HK-2 (cell line): ENCODE results near the gene IDI2.
A peak's percentile ranks its signal among the peaks of the same experiment; 100 is the strongest.

ENCODE experiments used
- DNase-seq: peaks from one replicate; pipeline ENCODE4 v3.0.0-alpha.2; 2018; ENCODE audit not compliant: unreplicated experiment

IDI2 gene

DNA sequence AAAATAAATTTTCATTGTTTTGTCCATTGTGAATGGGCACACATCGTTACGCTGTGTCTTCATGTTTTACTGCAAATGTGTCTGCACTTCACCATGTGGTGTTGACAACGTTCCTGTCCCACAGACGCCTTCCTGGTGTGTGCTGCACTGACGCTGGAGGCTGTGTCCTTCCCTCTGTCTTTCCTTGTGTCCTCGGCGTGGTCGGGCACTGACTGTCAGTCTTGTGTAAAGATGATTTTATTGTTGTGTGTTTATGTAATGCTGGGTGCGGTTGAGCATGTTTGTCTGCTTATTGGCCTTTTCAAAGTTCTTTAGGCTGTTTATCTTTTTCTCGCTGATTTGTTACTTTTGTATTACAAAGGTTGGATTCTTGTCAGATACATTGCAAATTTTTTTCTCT, 18.1 kb downstream of the IDI2 start:
- no peak for DNase-seq

DNA sequence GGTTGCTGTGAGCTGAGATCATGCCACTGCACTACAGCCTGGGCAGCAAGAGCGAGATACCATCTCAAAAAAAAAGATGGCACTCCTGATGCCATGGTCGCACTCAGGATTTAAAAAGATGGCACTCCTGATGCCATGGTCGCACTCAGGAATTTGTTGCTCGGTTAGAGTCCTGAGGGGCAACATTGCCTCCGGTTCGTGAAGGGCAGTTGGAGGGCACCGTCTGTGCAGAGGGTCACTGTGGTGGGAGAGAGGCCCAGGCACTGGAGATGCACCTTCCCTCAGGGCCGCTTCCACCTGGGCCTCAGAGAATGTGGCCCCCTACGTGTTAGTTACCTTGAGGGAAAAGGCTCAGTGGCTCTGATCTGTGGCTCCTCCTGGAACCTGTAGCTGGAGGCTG, 19.1 kb downstream of the IDI2 start:
- DNase-seq, result no peak

DNA sequence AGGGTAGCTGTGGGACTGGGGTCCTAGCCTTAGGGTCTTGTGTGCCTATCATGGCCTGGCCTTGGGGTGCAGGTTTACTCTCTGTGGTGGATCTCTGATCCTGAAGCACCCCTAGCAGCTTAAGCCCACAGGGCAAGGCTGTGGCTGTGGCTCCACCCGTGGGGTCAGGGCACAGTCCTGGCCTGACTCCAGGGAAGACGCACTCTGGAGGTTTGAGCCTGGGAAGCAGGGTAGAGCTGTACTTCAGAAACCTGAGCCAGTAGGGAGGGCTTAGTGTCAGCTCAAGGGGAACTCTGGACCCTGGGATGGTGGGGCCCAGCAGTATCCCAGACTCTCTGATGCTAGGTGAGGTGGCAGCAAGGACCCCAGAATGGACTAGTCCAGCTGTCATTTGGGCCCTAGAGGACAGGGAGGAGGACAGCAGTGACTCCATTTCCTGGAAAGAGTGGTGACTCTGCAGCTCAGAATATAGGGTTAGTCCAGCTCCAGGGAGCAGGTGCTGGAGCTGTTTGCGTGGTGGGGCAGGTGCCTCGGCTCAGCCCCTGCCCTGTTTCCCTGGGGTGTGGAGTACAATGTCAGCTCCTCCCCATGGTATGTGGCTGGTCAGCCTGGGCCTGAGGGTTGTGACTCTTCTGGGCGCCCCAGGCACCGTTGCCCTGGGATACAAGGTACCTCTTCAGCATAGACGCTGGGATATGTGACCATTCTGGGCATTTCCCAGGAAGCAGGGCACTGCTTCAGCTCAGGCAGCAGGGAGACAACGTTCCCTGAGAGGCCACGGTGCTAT, 21.6 kb downstream of the IDI2 start:
- DNase-seq, result no peak

DNA sequence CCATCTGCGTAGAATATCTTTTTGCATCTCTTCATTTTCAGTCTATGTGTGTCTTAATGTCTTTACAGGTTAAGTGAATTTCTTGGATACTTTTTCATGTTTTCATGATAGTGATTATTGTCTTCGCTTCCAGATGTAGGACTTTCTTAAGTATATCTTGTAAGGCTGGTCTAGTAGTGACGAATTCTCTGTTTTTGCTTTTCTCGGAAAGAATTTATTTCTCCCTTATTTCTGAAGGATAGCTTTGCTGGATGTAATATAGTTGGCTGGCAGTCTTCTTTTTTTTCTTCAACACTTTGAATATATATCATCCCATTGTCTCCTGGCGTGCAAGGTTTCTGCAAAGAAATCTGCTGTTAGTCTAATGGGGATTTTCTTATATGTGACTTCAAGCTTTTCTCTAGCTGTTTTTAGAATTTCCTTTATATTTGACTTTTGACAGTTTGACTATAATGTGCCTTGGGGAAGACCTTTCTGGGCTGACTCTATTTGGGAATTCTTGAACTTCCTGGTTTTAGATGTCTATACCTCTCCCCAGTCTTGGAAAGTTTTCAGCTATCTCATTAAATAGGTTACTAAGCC, 23.1 kb downstream of the IDI2 start:
- no peak for DNase-seq

DNA sequence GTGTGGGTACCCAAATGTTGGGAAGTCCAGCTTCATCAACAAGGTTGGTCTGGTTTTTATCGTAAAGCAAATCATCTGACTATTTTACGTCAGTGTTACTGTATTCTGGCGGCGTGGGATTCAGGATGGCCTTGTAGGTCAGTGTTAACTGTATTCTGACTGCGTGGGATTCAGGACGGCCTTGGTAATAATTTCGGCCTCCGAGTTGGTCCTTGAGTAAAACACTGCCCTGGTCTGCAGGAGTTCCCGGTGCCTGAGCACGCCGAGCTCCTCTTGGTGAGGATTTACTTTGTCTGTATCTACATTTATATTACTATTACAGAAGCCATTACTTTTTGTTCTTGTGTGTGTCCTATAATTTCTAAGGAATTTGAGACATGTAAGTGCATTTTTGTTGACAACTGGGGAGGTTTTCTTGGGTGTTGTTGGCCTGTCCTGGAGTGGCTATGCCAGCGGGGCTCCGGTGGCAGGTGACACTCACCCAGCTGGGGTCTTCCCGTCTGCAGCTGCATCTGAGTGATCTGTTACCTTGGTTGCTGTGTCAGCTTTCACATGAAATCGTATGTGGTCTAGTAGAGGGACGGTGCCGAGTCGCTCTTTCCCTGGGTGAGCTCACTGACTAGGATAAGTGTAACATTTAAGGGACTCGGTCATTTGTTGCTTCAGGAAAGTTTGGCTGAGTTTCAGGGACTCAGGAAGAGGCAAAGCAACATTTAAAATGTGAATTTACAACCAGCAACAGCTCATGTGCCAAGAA, 28.2 kb downstream of the IDI2 start:
- DNase-seq, result no peak

- no peak for DNase-seq
These were observed 29.6 kb downstream of the IDI2 start for GRCh38 chr10:996031-996430.

GRCh38 chr10:995559-995926, 30.1 kb downstream of the IDI2 start:
- DNase-seq, result no peak

DNA sequence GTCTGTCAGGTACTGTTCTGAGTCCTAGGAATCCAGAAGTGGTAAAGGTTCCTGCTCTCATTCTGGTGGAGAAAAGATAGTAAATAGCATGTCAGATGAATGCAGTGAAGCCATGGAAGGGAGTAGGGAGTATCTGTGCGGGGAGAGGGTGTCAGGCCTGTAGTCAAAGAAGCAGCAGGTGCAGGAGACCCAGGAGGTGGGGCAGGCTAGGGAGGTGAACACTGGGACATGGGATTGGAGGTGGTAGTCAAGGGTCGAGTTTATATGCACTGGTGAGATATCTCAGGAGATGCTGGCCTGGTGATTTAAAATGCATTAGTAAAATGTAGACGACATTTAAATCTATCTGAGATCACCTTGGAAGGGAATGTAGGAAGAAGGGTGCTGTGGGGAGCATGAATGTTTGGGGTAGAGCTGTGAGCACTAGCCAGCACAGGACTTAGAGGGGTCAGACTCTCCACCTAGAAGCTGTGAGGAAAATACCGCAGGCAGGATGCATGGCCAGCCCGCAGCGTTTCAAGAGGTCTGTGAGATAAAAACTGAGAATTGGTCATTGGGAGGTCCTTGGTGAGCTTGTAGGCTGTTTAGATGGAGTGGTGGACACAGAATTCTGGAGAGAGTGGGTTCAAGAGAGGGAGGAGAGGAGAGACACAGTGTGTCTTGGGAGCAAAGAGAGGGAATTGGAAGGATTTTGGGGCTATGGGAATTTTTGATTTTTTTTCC, 30.7 kb downstream of the IDI2 start:
- no peak for DNase-seq

- DNase-seq, result no peak
These were observed 32.8 kb downstream of the IDI2 start for GRCh38 chr10:992871-993270.

- no peak for DNase-seq
These were observed 33.2 kb downstream of the IDI2 start for GRCh38 chr10:992467-992866.

- no peak for DNase-seq
These were observed 34.9 kb downstream of the IDI2 start for GRCh38 chr10:990808-991207.

DNA sequence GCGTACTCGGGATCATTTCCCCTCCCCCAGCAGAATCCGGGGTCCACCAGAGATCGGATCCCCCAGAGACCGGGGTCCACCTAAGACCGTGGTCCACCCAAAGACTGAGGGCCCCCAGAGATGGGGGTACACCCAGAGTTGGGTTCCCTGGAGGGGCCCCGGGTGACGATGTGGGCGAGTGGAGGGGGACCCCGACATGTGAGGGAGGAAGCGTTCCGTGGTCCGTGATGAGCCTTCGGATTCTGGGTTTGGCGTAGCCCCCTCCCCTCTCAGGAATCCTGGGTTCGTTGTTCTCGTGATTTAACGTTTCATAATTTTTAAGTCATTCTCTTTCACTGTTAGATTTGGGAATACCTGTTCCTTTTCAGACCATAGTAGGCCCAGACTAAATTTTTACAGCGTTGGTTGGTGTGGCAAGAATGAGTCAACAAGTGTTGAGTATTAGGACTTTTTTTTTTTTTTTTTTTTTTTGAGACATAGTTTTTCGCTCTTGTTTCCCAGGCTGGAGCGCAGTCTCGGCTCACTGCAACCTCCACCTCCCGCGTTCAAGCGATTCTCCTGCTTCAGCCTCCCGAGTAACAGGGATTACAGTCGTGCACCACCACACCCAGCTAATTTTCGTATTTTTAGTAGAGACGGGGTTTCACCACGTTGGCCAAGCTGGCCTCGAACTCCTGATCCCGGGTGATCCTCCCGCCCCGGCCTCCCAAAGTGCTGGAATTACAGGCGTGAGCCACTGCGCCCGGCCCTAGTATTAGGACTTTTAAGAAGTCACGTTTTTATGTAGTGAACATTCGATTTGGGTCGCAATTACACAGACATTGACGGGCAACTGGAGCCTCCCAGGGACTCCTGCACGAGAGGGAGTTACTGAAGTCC, 36.8 kb downstream of the IDI2 start:
- no peak for DNase-seq

DNA sequence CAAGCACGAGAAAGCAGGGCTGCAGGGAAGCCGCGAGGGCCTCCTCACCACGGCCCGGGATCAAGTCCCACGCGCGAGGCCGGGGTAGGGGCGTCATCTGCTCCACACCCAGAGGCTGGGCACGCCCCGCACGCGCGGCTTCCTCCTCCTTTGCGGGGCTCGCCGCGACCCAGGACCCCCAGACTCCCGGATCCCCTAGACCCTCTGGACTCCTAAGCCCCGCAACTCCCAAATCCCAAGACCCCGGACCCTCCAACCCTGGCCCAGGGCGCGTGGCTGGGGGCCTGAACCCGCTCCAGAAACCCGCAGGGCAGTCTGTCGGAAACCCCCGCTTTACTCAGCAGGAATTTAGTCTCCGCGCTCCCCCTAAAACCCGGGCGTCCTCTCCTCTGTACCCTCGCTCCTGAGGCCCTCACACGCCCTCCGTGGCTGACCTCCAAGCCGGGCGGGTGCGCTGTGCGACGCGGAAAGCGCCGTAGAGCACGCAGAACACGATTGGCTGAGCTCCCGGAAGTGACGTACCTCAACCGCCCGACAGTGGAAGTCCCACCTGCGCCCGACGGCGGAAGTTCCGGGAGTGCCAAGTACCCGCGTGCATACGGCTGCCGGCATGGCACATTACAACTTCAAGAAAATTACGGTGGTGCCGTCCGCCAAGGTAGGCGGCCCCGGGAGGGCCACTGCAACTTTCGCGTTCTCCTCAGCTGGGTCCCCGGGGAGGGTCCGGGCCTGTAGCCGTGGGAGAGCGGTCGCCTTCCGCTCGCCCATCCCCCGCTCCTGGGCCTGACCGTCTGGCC, 37.6 kb downstream of the IDI2 start, which contains the start of gene GTPBP4:
GTPBP4 (plus strand) TSS at position 565 of the 797 bp plus-strand sequence; CDS start at position 611, 46 bp downstream.
- DNase-seq, result peak; percentile 90

- DNase-seq, result no peak
These were observed 38.1 kb downstream of the IDI2 start for GRCh38 chr10:987620-987869.

- peak; percentile 25 for DNase-seq
These were observed 38.6 kb downstream of the IDI2 start for GRCh38 chr10:986881-987619.

DNA sequence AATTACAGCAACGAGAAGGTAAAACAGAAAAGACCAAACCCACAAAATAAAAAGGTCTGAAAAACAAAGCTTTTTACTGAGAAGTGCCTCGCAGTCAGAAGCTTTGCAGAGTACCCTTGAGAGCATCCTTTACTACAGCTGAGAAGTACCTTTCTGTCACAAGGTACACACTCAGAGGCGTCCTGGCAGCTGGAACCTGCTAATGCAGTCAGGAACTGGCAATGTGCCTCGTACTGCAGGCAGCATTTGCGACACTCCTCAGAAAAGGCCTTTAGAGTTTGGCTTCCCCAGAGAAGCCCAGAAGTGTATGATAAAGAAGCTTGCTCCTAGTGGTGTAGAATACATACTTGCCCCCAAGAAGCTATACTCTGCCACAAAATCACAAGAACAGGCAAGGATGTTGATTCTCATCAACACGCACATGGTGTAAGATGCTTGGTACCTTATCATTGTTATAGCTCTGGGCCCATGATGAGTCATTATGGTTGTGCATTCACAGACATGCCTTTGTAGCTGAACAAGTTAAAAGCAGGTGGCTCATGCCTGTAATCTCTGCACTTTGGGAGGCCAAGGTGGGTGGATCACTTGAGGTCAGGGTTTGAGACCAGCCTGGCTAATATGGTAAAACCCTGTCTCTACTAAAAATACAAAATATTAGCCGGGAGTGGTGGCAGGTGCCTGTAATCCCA, 39.4 kb downstream of the IDI2 start:
- no peak for DNase-seq

GRCh38 chr10:985361-985760, 40.3 kb downstream of the IDI2 start:
- no peak for DNase-seq

DNA sequence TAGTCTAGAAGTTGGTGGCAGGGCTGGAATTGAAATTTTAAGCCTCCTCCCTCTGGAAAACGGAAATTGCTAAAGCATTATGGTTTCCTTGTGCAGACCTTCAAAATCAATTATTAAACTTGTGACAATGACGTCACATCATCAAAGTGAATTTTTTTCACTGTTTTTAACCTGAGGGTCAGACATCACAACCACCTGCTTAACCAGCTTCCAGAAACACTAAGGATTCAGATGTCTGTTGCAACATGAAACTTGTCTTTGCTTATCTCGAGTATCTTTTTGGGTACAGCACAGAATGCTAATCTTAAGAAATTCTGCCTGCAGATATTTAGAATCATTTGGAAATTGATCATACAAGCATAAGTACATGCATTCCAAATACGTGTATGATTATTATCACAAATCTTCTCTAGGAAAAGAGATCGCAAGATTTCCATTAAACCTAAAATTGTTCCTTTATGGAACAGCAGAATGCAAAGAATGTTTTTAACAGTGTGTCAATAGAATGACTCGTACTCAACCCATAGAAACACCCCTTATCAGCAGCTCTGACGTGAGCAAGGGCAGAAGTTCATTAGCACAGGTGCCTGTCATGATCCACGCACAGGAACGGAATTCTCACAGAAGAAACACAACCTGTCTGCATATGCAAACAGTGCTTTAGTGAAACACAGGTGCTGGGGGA, 41.5 kb downstream of the IDI2 start:
- no peak for DNase-seq

DNA sequence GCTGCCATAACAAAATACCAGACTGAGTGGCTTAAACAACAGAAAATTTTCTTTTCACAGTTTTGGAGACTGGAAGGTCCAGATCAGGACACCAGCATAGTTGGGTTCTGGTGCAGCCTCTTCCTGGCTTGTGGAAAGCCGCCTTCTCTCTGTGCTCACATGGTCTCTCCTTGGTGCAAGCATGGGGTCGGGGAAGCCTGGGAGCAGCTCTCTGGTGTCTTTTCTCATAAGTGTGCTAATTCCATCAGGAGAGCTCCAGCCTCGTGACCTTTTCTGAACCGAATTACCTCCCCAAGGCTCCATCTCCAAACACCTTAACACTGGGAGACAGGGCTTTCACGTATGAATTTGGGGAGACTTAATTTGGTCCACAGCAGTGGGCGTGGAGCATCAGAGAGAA, 42.3 kb downstream of the IDI2 start:
- DNase-seq, result no peak
